T-helper 9 cell (primary cell): ENCODE data around the gene KLLN.
A peak's percentile ranks its signal among the peaks of the same experiment; 100 is the strongest.
"Not testable (repeated sequence)": the region's sequence is repeated elsewhere in the genome, so short reads cannot be mapped to it uniquely, and the experiment has no call there.

Experiments
- DNase-seq: peaks from one replicate; pipeline ENCODE4 v3.0.0-alpha.2; 2020

KLLN gene

DNA sequence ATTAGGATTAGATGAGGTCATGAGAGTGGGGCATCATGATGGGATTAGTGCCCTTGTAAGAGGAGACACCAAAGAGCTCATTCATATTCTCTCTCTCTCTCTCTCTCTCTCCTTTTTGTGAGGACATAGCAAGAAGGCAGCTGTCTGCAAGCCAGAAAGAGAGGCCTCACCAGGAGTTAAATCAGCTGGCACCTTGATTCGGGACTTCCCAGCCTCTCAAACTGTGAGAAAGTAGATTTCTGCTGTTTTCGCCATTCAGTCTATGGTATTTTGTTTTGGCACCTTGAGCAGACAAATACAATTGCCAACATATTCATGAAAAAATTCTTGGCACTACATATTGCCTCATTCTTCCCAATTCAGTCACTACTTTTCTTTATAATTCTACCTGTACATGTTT lies 24.7 kb downstream of the KLLN start:
- no peak for DNase-seq

- DNase-seq: no peak
These were observed 25.9 kb downstream of the KLLN start for GRCh38 chr10:87837445-87837844.

DNA sequence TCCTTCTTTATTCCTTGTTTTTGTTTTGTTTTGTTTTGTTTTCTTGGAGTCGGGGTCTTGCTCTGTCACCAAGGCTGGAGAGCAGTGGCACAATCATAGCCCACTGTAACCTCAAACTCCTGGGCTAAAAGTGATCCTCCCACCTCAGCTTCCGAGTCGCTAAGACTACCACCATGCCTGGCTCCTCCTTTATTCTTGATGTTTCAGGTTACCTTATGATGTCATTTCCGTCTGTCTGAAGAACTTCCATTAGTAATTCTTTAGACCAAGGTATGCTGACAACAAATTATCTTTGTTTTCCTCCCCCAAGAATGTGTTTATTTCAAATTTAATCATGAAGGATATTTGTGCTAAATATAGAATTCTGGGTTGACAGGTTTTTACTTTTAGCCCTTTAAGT lies 27.2 kb downstream of the KLLN start:
- DNase-seq: no peak

- DNase-seq: no peak
These were observed 33.2 kb downstream of the KLLN start for GRCh38 chr10:87829986-87830729.

GRCh38 chr10:87829051-87829450 lies 34.3 kb downstream of the KLLN start:
- not testable (repeated sequence) for DNase-seq

- no peak for DNase-seq
These were observed 35.7 kb downstream of the KLLN start for GRCh38 chr10:87827681-87828080.

DNA sequence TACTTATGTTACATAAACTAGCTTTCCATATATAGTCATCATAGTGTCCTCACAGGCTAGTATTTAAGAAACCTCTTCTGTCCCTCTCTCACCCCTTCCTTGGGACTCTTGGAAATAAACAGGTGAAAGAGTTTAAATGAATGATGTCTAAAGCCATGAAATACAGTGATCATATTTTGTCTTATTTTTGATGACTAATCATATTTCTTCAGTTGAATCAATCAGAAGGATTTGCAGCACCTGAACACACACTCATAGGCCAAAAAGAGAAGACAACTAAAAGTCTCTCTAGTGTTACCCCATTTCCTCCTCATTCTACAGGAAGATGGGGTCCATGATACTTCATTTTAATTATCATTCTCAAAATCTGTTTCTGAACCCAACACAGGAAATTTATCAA lies 36.7 kb downstream of the KLLN start:
- no peak for DNase-seq

DNA sequence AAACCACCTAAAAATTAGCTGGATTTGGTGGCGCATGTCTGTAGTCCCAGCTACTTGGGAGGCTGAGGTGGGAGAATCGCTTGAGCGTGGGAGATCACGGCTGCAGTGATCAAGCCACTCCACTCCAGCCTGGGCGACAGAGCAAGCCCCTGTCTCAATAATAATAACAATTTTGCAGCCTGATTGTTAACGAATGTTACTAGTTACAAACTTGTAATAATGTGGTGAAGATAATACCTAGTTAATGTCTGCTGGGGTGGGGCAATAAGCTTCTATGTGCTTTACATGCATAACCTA lies 44.1 kb downstream of the KLLN start:
- no peak for DNase-seq

GRCh38 chr10:87818505-87819288 lies 44.6 kb downstream of the KLLN start:
- DNase-seq: peak; percentile 52

GRCh38 chr10:87817609-87818504 lies 45.5 kb downstream of the KLLN start, which contains the start of gene ATAD1:
Gene ATAD1 (minus strand): TSS chr10:87818226. CDS start chr10:87814599, 3,627 bp downstream.
- peak; percentile 78 for DNase-seq

DNA sequence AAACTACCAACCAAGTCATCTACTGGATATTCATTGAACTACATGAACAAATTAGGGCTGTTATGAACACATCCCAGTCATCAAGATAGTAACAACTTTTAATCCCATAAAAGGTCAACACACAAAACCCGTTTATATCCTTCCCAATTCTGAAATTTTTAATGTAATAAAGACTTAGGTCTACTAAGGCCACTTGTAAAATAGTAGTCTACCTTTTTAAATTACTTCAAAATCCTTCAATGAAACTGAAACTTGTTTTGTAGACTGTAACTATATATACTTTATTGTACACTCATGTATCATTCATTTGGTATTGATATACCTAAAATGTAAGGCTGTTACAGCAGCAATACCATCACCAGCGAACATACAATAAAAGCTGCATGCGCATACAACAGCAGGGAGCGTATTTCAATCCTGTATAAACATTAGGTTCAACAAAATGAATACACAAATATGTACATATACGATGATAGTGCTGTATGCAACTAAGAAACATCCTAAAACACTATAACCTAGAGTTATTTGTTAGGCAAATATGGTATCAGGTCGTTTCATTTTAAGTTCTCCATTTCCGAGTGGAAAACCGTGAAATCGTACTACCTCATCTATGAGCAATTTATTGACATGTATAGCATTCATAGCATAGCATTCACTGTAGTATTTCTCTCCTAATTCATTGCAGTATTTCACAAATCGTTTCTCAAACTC lies 46.3 kb downstream of the KLLN start:
- DNase-seq: no peak

GRCh38 chr10:87816163-87816897 lies 47.0 kb downstream of the KLLN start:
- no peak for DNase-seq
